Gastroesophageal sphincter (tissue), 3 donors: ENCODE data around the gene CCDC9.

Source experiments
- POLR2AphosphoS5 ChIP-seq: sonication (generic); formaldehyde crosslinking; IDR thresholded peaks from one replicate; pipeline ENCODE4 v1.6.1; 2017; ENCODE audit warnings: antibody characterized with exemption
- TF ChIP-seq, protein P1 (sequence below), 4 experiments: fragments of 200-600 bp in 2 of 4; fragments of 450-650 bp in 2 of 4; sonication (generic) in 1 of 4; IDR thresholded peaks; one replicate each; pipeline ENCODE4 v1.5.1; 2017 to 2019; ENCODE audit warnings: antibody characterized with exemption in 4 of 4, mild to moderate bottlenecking in 2 of 4, moderate library complexity in 2 of 4

GRCh38 chr19:47270408-47270807 lies 14.1 kb downstream of the CCDC9 start:
- TF ChIP-seq, protein P1, sequence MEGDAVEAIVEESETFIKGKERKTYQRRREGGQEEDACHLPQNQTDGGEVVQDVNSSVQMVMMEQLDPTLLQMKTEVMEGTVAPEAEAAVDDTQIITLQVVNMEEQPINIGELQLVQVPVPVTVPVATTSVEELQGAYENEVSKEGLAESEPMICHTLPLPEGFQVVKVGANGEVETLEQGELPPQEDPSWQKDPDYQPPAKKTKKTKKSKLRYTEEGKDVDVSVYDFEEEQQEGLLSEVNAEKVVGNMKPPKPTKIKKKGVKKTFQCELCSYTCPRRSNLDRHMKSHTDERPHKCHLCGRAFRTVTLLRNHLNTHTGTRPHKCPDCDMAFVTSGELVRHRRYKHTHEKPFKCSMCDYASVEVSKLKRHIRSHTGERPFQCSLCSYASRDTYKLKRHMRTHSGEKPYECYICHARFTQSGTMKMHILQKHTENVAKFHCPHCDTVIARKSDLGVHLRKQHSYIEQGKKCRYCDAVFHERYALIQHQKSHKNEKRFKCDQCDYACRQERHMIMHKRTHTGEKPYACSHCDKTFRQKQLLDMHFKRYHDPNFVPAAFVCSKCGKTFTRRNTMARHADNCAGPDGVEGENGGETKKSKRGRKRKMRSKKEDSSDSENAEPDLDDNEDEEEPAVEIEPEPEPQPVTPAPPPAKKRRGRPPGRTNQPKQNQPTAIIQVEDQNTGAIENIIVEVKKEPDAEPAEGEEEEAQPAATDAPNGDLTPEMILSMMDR (IDR thresholded peaks at IDR 0.05), result no peak
- no peak for TF ChIP-seq POLR2AphosphoS5
